HG02970 (cell line): ENCODE measurements around the gene SH2D7.
"Not testable (repeated sequence)": the region's sequence is repeated elsewhere in the genome, so short reads cannot be mapped to it uniquely, and the experiment has no call there.

Experiments used
- ATAC-seq: cut with Tn5 transposase; IDR thresholded peaks from one replicate; pipeline ENCODE4 v1.9.1; 2021; ENCODE audit warnings: mild to moderate bottlenecking, moderate library complexity, moderate number of reproducible peaks; ENCODE audit not compliant: unreplicated experiment, low FRiP score

SH2D7 gene

DNA sequence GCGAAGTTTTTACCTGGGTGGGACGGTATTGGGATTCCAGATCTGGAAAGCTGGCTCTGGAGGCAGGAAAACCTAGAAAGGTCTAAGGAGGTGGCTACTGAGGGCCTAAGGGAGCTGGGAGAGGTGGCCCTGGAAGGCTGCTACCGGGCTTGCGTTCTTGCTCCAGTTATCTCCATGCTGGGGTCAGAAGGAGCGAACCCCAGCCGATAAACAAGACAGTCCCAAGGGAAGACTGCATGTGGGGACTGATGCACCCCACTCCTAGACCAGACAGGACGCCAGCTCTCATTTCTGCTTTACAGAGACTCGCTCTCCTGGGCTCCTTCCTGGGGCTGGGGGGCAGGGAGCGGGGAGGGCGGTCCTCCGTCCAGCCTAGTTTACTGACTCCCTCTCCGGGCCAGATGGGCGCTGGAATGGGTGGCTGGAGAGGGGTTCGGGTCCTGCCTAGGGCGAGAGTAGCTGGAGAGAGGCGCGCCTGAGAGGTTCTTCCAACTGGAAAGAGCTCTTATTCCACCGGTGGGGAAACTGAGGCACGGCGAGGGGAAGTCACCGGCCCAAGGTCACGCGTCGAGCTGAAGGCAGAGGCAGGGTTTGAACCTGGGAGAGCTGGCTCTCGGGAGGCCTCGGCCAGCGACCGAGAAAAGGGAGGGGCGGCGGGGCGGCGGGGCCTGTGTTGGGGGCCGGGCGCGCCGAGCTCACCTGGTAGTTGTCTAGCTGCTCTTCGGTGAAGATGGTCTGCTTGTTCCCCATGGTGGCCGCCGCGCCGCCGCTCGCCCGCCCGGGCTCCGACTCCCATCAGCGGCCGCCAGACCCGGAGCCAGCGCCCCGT is 38.3 kb downstream of the SH2D7 start:
- no peak for ATAC-seq

DNA sequence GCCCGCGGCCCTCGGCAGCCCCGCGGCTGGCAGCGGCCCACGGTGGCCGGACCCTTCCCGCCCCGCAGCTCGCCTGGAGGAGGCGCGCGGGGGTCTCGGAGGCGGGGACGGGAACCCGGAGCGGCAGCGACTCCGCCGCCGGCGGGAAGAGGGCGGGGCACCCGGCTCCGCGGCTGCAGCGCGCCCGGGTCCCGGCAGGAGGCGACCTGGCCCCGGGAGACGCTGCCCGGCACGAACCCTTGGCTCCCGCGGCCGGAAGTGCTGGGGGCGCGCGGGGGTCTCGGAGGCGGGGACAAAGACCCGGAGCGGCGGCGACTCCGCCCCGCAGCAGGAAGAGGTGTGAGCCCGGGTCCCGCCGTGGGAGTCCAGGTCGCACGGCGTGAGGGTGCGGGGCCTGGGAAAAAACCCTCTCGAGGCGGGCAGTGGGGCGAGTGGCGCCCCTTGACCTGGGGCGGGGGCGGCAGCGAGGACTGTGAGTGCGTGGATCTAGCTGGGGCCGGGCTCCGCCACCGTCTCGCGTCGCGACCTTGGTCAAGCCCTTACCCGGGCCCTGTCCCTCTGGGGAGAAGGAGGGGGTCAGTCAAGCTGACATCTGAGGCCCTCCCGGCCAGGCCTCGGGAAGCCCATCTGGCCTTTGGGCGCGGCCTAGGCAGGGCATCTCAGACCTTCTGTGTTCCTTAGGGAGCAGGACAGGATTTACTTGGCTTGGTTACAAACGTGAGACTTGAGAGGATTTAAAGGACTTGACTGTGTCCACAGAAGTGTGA is 39.1 kb downstream of the SH2D7 start, which contains the start of gene CIB2:
CIB2 (minus strand) TSS at position 151 of the 767 bp plus-strand sequence. CDS start 230 bp downstream, outside the sequence.
- ATAC-seq, result peak; percentile 77

DNA sequence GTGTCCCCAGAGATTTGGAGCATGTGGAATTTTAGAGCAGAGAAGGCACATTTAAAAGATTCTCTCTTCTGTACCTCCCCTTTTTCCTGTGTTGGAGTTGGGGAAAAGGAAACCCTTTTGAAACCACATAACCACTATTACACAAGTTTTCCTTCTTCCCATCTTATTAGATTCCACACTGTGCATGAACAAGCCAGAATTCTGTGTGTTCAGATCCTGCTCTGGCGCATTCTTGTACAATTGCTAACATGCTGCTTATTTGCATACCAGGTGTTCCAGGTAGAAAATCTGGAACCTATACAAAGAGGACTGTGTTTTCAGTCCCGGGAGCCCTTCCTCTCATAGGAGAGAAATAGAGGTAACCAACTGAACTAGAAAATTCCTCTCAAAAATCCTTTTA is 41.4 kb downstream of the SH2D7 start:
- ATAC-seq, result no peak

DNA sequence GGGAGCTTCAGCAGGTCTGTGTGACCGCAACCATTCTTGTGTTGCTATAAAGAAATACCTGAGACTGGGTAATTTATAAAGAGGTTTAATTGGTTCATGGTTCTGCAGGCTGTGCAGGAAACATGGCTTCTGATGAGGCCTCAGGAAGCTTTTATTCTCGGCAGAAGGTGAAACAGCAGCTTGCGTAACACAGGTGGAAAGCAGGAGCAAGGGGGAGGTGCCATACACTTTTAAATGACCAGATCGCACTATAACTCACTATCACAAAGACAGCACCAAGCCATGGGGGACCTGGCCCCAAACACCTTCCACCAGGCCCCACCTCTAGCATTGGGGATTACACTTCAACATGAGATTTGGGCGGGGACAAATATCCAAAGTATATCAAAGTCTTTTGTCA is 47.2 kb downstream of the SH2D7 start:
- ATAC-seq, result no peak

DNA sequence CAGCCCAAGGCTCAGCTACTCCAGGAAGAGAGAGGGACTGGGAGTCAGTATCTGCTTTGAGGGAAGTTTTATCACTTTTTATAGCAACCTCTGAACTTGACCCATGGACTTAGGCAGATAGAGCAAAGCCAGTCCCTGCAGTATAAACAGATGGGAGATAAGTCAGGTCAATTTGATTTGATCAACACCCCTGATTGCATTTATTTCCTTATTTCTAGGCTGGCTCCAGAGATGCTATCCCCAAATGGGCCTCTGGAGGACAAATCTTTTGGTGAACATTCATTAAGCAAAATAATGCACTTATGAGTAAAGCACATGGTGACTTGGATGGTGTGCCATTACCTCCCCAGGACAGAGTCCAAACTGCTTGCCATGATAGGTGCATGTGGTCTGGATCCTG is 47.9 kb downstream of the SH2D7 start:
- no peak for ATAC-seq

DNA sequence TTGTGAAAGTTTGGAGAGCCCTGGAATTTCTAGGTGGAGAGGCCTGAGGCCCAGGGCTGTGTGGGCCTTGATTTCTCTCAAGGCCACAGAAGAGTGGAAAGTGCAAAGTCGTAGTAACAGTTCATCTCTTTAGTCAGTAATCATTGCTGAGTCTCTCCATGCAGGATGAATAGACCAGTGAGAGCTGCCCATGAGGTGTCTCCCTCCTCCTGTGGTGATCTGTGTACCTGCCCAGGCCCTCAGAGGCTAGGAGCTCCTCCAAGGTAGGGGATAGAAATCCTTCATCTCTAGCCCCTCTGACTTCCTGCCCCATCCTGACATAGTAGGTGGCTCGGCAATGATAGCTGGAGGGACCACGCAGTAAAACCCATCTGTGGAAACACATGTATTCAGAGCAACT is 50.0 kb downstream of the SH2D7 start:
- no peak for ATAC-seq

DNA sequence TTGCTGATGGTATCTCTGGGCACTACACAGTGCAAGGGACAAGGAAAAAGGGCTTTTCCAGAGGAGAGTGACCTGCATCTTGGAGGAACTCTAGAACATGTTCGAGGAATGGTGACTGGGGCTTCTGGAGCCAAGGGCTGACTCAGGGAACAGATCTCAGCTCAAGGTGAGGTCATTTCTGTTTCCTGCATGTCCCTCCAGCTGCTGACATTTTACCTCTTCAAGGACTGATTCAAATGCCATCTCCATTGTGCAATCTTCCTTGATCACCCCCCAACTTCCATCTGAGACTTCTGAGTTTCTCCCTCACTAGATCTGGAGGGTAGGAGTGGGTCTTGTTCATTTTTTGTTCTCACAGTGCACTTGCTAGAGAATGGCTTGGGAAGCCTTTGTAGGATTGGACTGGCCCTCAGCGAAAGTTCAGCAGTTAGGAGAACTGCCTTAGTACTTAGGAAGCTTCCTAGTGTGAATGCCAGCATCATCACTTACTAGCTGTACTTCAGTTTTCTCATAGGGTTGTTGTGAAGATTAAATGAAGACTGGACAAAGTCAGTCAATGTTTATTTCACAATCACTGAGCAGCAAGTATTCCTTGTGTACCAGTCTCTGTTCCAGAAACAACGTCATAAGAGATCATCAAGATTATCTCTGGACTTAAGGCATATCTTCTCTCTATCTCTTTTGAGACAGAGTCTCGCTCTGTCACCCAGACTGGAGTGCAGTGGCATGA is 54.2 kb downstream of the SH2D7 start:
- no peak for ATAC-seq

DNA sequence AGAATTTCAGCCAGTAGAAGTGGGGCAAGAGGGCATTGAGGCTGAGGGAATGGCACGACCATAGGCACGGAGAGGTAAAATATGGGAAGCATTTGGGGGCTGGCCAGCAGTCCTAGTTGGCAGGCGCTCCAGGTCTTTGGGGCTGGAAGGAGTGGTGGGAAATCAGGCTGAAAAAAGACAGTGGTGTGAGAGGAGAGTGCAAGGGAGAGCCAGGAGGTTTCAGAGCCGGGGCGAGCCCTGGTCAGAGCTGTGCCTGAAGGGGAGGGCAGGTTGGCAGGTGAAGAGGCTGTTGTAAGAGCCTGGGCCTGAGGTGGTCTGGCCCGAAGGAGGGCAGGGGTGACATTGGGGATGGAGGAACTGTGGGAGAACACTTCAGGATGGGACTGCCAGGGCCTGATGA is 55.2 kb downstream of the SH2D7 start:
- no peak for ATAC-seq

DNA sequence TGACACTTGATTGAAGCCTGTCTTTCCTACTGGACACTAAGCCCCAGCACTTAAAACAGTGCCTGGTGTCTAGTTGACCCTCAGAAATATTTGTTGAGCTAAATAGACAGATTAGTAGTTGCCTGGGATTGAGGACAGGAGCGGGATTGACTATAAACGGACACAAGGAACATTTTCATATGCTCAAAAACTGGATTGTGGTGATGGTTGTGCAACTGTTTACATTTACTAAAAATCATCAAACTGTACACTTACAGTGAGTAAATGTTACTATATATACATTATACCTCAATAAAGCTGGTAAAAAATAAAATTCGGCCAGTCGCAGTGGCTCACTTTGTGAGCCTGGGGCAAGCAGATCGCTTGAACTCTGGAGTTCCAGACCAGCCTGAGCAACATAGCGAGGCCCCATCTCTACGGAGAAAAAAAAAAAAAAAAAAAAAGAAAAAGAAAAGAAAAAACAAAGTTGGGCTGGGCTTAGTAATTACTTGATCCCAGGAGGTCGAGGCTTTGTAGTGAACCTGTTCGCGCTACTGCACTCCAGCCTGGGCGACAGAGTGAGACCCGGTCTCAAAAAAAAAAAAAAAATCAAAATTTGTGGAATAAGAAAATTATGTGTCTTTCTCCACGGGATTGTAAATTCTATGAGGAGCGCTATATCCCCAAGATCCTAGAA is 56.2 kb downstream of the SH2D7 start:
- peak; percentile 7 for ATAC-seq

DNA sequence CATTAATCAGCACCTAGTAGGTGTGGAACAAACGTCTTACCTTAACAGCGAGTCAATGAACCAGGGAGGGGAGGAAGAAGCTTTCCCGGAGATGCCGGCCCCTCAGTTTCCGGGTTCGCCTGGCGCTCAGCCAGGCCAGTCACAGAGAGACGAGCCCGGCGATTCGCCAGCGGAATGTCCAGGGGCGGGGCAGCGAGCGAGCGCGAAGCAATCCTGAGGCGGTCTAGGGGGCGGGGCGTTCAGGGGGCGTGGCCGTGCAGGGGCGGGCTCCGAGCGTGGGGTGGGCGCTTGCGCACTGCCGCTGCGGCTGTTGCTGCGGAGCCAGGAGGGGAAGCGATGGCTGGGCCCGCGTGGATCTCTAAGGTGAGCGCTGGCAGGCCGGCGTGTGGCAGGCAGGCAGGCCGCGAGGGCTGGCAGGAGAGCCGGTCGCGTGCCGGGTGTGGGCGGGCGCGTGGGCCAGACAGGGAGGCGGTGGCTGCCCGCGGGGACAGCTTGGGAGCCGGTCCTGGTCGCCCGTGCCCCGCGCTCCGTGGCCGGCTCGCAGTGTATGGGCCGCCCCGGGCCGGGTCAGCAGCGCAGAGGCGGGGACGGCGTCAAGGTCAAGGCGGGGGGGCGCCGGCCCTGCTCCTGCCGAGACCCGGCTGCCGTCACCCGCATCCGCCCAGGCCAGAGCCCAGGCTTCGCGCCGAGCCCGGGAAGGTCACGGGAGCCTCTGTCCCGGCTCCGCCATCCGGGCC is 56.9 kb downstream of the SH2D7 start, which contains the start of gene IDH3A:
IDH3A (plus strand) TSS at position 295 of the 737 bp plus-strand sequence; CDS start at position 337, 42 bp downstream.
- peak; percentile 88 for ATAC-seq

DNA sequence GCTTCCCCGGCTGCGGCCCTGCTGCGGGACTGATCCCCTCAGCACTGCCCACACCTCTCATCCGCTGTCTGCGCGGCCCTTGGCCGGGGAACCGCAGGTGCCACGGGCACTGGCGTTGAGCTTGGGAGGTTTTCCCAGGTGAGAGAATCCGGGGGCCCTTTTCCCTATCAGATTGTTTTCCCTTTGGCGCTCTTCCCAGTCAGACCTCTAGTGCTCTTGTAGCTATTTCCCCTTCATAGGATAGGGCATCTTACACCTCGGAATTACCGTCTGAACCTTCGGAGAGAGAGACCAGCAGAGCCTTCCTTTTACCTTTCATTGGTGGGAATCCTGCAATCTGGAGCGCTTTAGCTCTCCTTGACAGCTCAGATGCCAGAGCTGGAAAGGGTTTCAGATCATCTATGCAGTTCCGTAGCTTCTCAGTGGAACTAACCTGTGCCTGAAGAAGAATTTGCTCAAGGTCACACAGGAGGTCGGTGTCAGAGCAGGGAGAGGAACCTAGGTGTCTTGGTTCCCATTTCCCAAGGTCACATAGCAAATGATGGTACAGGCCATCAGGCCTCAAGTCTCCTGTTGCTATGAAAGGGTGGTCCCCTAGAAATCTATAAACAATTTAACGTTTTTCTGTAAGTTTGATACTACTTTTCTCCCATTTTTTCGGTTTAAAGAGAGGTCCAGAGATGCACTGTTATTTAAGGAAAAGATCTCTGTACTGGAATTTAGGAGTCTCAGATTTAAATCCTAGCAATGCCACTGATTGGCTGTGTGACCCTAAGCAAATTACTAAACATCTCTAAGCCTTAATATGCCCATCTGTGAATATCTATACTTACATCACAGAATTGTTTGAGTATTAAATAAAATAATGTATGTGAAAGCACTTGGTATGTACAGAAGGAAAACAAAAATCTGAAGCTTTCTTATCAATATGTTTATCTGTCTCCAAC is 57.7 kb downstream of the SH2D7 start:
- no peak for ATAC-seq

DNA sequence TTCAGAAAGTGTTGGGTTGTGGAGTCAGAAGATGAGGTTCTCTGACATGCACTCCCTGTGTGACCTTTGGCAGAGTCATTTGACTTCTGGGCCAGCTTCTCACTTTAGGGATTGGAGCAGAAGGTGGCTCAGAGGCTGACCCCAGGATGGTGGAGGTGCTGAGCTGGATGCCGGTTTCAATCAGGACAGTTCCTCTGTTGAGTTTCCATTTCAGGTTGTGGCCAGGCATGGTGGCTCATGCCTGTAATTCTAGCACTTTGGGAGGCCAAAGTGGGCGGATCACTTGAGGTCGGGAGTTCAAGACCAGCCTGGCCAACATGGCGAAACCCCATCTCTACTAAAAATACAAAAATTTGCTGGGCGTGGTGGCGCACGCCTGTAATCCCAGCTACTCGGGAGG is 58.7 kb downstream of the SH2D7 start:
- ATAC-seq, result not testable (repeated sequence)
